HEK293 (cell line): Measurements from ENCODE around the gene PFN1.

Experiments used
- KLF10 ChIP-seq: fragments of 450-650 bp; IDR thresholded peaks from 2 replicates; pipeline ENCODE4 v1.5.1; 2018; ENCODE audit warnings: missing biosample characterization, mild to moderate bottlenecking, missing genetic modification characterization
- KLF9 ChIP-seq: fragments of 450-650 bp; formaldehyde crosslinking; IDR thresholded peaks from 2 replicates; pipeline ENCODE4 v1.5.1; 2016; ENCODE audit warnings: missing biosample characterization, missing genetic modification characterization, low read depth
- SP2 ChIP-seq: fragments of 450-650 bp; formaldehyde crosslinking; IDR thresholded peaks from 2 replicates; pipeline ENCODE4 v1.5.1; 2016; ENCODE audit warnings: missing biosample characterization, missing genetic modification characterization
- TCF7L2 ChIP-seq: IDR thresholded peaks from 2 replicates; pipeline ENCODE4 v1.6.1; 2011; ENCODE audit warnings: low read depth, mild to moderate bottlenecking, inconsistent platforms, low read length, moderate library complexity, borderline replicate concordance
- YY1 ChIP-seq: fragments of 450-650 bp; formaldehyde crosslinking; IDR thresholded peaks from 2 replicates; pipeline ENCODE4 v1.5.1; 2018; ENCODE audit warnings: missing biosample characterization, missing genetic modification characterization
- ZEB2 ChIP-seq: fragments of 450-650 bp; formaldehyde crosslinking; IDR thresholded peaks from 2 replicates; pipeline ENCODE4 v1.5.1; 2016; ENCODE audit warnings: missing biosample characterization, missing genetic modification characterization
- ZFHX2 ChIP-seq: fragments of 450-650 bp; formaldehyde crosslinking; conservative IDR thresholded peaks from 2 replicates; pipeline ENCODE4 v1.5.1; 2016; ENCODE audit warnings: missing biosample characterization, missing genetic modification characterization
- ZFP3 ChIP-seq: fragments of 450-650 bp; formaldehyde crosslinking; IDR thresholded peaks from 2 replicates; pipeline ENCODE4 v1.5.1; 2016; ENCODE audit warnings: low read depth, missing biosample characterization, missing genetic modification characterization
- ZNF341 ChIP-seq: fragments of 450-650 bp; formaldehyde crosslinking; IDR thresholded peaks from 2 replicates; pipeline ENCODE4; 2016; ENCODE audit warnings: low read depth, missing biosample characterization, missing genetic modification characterization
- ZNF501 ChIP-seq: fragments of 450-650 bp; formaldehyde crosslinking; IDR thresholded peaks from 2 replicates; pipeline ENCODE4 v1.5.1; 2016; ENCODE audit warnings: missing biosample characterization, missing genetic modification characterization
- ZNF670 ChIP-seq: fragments of 450-650 bp; formaldehyde crosslinking; IDR thresholded peaks from 2 replicates; pipeline ENCODE4 v1.5.1; 2016; ENCODE audit warnings: missing biosample characterization, missing genetic modification characterization, low read depth
- ZNF707 ChIP-seq: fragments of 450-650 bp; formaldehyde crosslinking; IDR thresholded peaks from 2 replicates; pipeline ENCODE4 v1.5.1; 2016; ENCODE audit warnings: missing biosample characterization, missing genetic modification characterization
- TF ChIP-seq, protein P1 (sequence below): fragments of 450-650 bp; formaldehyde crosslinking; IDR thresholded peaks from 2 replicates; pipeline ENCODE4 v1.5.1; 2016; ENCODE audit warnings: missing biosample characterization, missing genetic modification characterization
- TF ChIP-seq, protein P2 (sequence below): IDR thresholded peaks from 2 replicates; pipeline ENCODE4 v1.6.1; 2011; ENCODE audit warnings: mild to moderate bottlenecking, low read depth, low read length, borderline replicate concordance

DNA sequence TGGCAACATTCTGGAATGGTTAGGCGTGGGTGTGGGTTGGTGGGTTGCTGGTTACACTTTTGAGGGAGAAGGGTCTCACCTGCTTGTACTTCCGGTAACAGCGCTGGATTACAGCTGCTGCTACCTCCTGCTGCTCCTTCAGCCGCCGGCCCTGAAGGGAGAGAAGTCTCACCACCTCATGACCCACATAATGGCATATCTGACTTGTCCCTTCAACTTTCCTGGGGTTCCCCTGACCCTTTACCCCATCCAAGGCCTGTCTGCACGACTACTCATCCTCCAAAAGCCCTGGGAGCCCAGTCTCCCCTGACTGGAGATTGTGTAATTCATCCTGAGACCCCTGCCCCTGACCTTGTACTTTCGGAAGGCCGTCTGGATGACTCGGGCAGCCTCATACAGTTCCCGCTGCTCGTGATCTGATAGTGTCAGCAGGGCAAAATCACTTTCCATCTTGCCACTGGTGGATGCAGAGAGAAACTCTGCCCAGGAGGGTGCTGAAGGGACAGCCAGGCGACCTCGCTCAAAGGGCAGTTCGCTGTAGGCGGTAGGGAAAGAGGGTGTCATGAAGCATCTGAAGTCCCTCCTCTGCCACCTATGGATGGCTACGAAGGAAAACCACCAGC, 21.3 kb upstream of the PFN1 start:
- TF ChIP-seq YY1 (tag by site-specific recombination) = no peak
- TF ChIP-seq KLF9 (tag by site-specific recombination) = no peak
- no peak for TF ChIP-seq ZNF670
- TF ChIP-seq, protein P1, sequence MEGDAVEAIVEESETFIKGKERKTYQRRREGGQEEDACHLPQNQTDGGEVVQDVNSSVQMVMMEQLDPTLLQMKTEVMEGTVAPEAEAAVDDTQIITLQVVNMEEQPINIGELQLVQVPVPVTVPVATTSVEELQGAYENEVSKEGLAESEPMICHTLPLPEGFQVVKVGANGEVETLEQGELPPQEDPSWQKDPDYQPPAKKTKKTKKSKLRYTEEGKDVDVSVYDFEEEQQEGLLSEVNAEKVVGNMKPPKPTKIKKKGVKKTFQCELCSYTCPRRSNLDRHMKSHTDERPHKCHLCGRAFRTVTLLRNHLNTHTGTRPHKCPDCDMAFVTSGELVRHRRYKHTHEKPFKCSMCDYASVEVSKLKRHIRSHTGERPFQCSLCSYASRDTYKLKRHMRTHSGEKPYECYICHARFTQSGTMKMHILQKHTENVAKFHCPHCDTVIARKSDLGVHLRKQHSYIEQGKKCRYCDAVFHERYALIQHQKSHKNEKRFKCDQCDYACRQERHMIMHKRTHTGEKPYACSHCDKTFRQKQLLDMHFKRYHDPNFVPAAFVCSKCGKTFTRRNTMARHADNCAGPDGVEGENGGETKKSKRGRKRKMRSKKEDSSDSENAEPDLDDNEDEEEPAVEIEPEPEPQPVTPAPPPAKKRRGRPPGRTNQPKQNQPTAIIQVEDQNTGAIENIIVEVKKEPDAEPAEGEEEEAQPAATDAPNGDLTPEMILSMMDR (tag by site-specific recombination) = no peak
- TF ChIP-seq SP2 (tag by site-specific recombination) = no peak
- TF ChIP-seq TCF7L2 = no peak
- no peak for TF ChIP-seq KLF10 (tag by site-specific recombination)
- TF ChIP-seq ZEB2 (tag by site-specific recombination) = no peak
- no peak for TF ChIP-seq ZNF501
- no peak; the same call in 1 of the 2 replicates for TF ChIP-seq ZFHX2 (tag by site-specific recombination)
- no peak for TF ChIP-seq ZNF341
- TF ChIP-seq ZFP3 (tag by site-specific recombination) = no peak
- TF ChIP-seq ZNF707 (tag by site-specific recombination) = no peak
- TF ChIP-seq, protein P2, sequence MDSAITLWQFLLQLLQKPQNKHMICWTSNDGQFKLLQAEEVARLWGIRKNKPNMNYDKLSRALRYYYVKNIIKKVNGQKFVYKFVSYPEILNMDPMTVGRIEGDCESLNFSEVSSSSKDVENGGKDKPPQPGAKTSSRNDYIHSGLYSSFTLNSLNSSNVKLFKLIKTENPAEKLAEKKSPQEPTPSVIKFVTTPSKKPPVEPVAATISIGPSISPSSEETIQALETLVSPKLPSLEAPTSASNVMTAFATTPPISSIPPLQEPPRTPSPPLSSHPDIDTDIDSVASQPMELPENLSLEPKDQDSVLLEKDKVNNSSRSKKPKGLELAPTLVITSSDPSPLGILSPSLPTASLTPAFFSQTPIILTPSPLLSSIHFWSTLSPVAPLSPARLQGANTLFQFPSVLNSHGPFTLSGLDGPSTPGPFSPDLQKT = no peak
